Measurements from ENCODE around the gene EDC3.

DNA sequence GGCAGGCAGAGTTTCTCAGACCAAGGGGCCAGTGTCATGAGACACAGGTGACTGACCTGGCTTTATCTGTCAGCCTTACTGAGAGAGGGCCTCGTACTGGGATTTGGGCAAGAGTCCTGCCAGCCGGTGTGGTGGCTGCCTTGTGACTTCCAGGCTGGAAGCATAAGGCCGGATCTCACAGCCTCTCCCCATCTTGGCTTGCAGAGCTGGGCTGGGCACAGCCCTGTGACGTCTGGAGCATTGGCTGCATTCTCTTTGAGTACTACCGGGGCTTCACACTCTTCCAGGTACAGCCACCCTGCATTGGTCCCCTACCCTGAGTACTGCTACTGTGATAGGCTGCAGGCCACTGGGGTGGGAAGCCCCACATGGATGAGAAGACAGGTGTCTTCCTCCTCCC, 68.1 kb downstream of the EDC3 start:
- TF ChIP-seq, protein P1, sequence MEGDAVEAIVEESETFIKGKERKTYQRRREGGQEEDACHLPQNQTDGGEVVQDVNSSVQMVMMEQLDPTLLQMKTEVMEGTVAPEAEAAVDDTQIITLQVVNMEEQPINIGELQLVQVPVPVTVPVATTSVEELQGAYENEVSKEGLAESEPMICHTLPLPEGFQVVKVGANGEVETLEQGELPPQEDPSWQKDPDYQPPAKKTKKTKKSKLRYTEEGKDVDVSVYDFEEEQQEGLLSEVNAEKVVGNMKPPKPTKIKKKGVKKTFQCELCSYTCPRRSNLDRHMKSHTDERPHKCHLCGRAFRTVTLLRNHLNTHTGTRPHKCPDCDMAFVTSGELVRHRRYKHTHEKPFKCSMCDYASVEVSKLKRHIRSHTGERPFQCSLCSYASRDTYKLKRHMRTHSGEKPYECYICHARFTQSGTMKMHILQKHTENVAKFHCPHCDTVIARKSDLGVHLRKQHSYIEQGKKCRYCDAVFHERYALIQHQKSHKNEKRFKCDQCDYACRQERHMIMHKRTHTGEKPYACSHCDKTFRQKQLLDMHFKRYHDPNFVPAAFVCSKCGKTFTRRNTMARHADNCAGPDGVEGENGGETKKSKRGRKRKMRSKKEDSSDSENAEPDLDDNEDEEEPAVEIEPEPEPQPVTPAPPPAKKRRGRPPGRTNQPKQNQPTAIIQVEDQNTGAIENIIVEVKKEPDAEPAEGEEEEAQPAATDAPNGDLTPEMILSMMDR (IDR thresholded peaks at IDR 0.05): no peak
- TF ChIP-seq POLR2A (IDR thresholded peaks at IDR 0.05): no peak

Data from prostate gland (tissue), 2 donors.